H1 (cell line): Measurements from ENCODE around the gene GEN1. TPM values are rescaled to one million over a fixed set of nuclear protein-coding genes. Genes with fewer than 3 reads are reported as not detected.
A peak's percentile ranks its signal among the peaks of the same experiment; 100 is the strongest.

ENCODE experiments used
- CTCF ChIA-PET: fragments of 300-600 bp; sonication (Branson Sonifier 250); formaldehyde crosslinking; loops from one replicate; lab custom pipeline; 2021; ENCODE audit not compliant: partially characterized antibody; lab: Charles Lee
- POLR2A ChIA-PET: fragments of 300-600 bp; sonication (Branson Sonifier 250); formaldehyde crosslinking; loops from one replicate; lab custom pipeline; 2021; ENCODE audit warnings: inconsistent platforms; ENCODE audit not compliant: partially characterized antibody; lab: Charles Lee
- DNase-seq, 2 experiments: peaks; one replicate each; pipeline versions ENCODE4 v3.0.0 to v3.0.0-alpha.2; 2010 to 2022; ENCODE audit warnings: low spot score in 2 of 2, low read depth in 1 of 2, mixed read lengths in 1 of 2
- FAIRE-seq: peaks from 2 replicates; lab custom pipeline; 2011; peaks lifted over from hg19 to GRCh38; lab: Jason Lieb, UNC
- H2AFZ ChIP-seq: 2 replicates; pipeline ENCODE4 v1.8.1; 2012; ENCODE audit warnings: low read length, inconsistent platforms
- H2AK5ac ChIP-seq: 2 replicates; pipeline ENCODE4 v1.6.1; 2013; ENCODE audit warnings: low read depth, low read length
- H2BK120ac ChIP-seq: replicated peaks from 2 replicates; pipeline ENCODE3; 2013; ENCODE audit warnings: low read depth, low read length, inconsistent platforms
- H2BK12ac ChIP-seq: 2 replicates; pipeline ENCODE4 v1.6.1; 2013; ENCODE audit warnings: low read depth, low read length
- H2BK15ac ChIP-seq: 2 replicates; pipeline ENCODE4 v1.6.1; 2013; ENCODE audit warnings: low read length
- H2BK20ac ChIP-seq: 2 replicates; pipeline ENCODE4 v1.6.1; 2013; ENCODE audit warnings: low read length
- H2BK5ac ChIP-seq: 2 replicates; pipeline ENCODE4 v1.6.1; 2013; ENCODE audit warnings: low read depth, low read length
- H3K14ac ChIP-seq: 2 replicates; pipeline ENCODE4 v1.6.1; 2013; ENCODE audit warnings: inconsistent platforms; ENCODE audit not compliant: insufficient read length
- H3K18ac ChIP-seq: 2 replicates; pipeline ENCODE4 v1.6.1; 2013; ENCODE audit warnings: low read length; ENCODE audit errors: extremely low read depth
- H3K23ac ChIP-seq: 2 replicates; pipeline ENCODE4 v1.6.1; 2013; ENCODE audit warnings: inconsistent platforms; ENCODE audit not compliant: insufficient read length
- H3K23me2 ChIP-seq: 2 replicates; pipeline ENCODE4 v1.6.1; 2013; ENCODE audit warnings: low read depth, low read length
- H3K27ac ChIP-seq: 2 replicates; pipeline ENCODE4 v1.6.1; 2011; ENCODE audit warnings: low read depth, low read length, inconsistent platforms
- H3K27me3 ChIP-seq, 4 experiments: replicated peaks in 1 of 4; 1 replicate in 1 of 4; 2 replicates in 3 of 4; pipeline versions ENCODE4 v1.6.1 to v1.8.1; 2011 to 2013; ENCODE audit warnings: low read length in 3 of 4, mild to moderate bottlenecking in 3 of 4, inconsistent platforms in 2 of 4, mixed read lengths in 2 of 4, moderate library complexity in 1 of 4; ENCODE audit not compliant: control insufficient read depth in 3 of 4, insufficient read depth in 3 of 4; ENCODE audit errors: extremely low read depth in 1 of 4
- H3K36me3 ChIP-seq, 4 experiments: 2 replicates each; pipeline versions ENCODE4 v1.6.1 to v1.8.1; 2011 to 2013; ENCODE audit warnings: mild to moderate bottlenecking in 4 of 4, low read length in 3 of 4, moderate library complexity in 2 of 4, control low read depth in 1 of 4, inconsistent platforms in 1 of 4; ENCODE audit not compliant: insufficient read depth in 4 of 4, control insufficient read depth in 2 of 4
- H3K4ac ChIP-seq: replicated peaks from 2 replicates; pipeline ENCODE3; 2013; ENCODE audit warnings: low read length, low read depth, mixed read lengths, inconsistent platforms; ENCODE audit not compliant: insufficient read length
- H3K4me1 ChIP-seq, 4 experiments: replicated peaks in 1 of 4; 1 replicate in 1 of 4; 2 replicates in 3 of 4; pipeline versions ENCODE4 v1.6.1 to v1.8.1; 2011 to 2013; ENCODE audit warnings: low read length in 3 of 4, inconsistent platforms in 2 of 4, mixed read lengths in 1 of 4; ENCODE audit not compliant: insufficient read depth in 4 of 4, control insufficient read depth in 3 of 4
- H3K4me2 ChIP-seq, 2 experiments: 2 replicates each; pipeline versions ENCODE4 v1.6.1 to v1.8.1; 2011 to 2013; ENCODE audit warnings: low read depth in 2 of 2, low read length in 2 of 2, control low read depth in 1 of 2, inconsistent platforms in 1 of 2, mild to moderate bottlenecking in 1 of 2; ENCODE audit not compliant: insufficient read depth in 1 of 2
- H3K4me3 ChIP-seq, 4 experiments: fragments of 200-600, 300-600 bp in 1 of 4; sonication (generic), shearing (Covaris generic), sonication (Bioruptor Twin) in 1 of 4; 2 replicates each; pipeline versions ENCODE4 v1.5.1 to v1.8.1; 2011 to 2016; ENCODE audit warnings: low read length in 4 of 4, low read depth in 3 of 4, control low read depth in 2 of 4, inconsistent platforms in 2 of 4, mild to moderate bottlenecking in 2 of 4, mixed read lengths in 1 of 4, moderate library complexity in 1 of 4; ENCODE audit not compliant: insufficient read depth in 2 of 4; ENCODE audit errors: extremely low read depth in 1 of 4
- H3K56ac ChIP-seq: replicated peaks from 2 replicates; pipeline ENCODE3; 2013; ENCODE audit warnings: low read depth, mild to moderate bottlenecking, mixed read lengths, low read length, inconsistent platforms; ENCODE audit not compliant: insufficient read length
- H3K79me1 ChIP-seq: 2 replicates; pipeline ENCODE4 v1.6.1; 2013; ENCODE audit warnings: low read depth, low read length, control low read depth
- H3K79me2 ChIP-seq, 2 experiments: 2 replicates each; pipeline versions ENCODE4 v1.6.1 to v1.8.1; 2012 to 2013; ENCODE audit warnings: low read length in 2 of 2, mild to moderate bottlenecking in 2 of 2, inconsistent platforms in 1 of 2; ENCODE audit not compliant: insufficient read depth in 2 of 2, control insufficient read depth in 1 of 2
- H3K9ac ChIP-seq, 4 experiments: replicated peaks in 1 of 4; 1 replicate in 1 of 4; 2 replicates in 3 of 4; pipeline versions ENCODE4 v1.6.1 to v1.8.1; 2011 to 2013; ENCODE audit warnings: low read depth in 3 of 4, low read length in 3 of 4, control low read depth in 2 of 4, mild to moderate bottlenecking in 2 of 4, moderate library complexity in 2 of 4, inconsistent platforms in 1 of 4; ENCODE audit errors: extremely low read depth in 1 of 4
- H3K9me3 ChIP-seq, 2 experiments: 2 replicates each; pipeline versions ENCODE4 v1.6.1 to v1.8.1; 2012 to 2013; ENCODE audit warnings: mild to moderate bottlenecking in 2 of 2, moderate library complexity in 2 of 2, control low read depth in 1 of 2, inconsistent platforms in 1 of 2, low read depth in 1 of 2, low read length in 1 of 2, mixed read lengths in 1 of 2; ENCODE audit not compliant: insufficient read depth in 2 of 2
- H4K20me1 ChIP-seq, 2 experiments: replicated peaks in 1 of 2; 2 replicates each; pipeline versions ENCODE3 to v1.8.1; 2011 to 2013; ENCODE audit warnings: inconsistent platforms in 2 of 2, low read length in 2 of 2, mild to moderate bottlenecking in 1 of 2; ENCODE audit not compliant: insufficient read depth in 2 of 2, control insufficient read depth in 1 of 2
- H4K5ac ChIP-seq: 2 replicates; pipeline ENCODE4 v1.6.1; 2013; ENCODE audit warnings: low read length, low read depth, mixed read lengths, inconsistent platforms; ENCODE audit not compliant: insufficient read length
- H4K8ac ChIP-seq: 2 replicates; pipeline ENCODE4 v1.8.0; 2013; ENCODE audit warnings: mild to moderate bottlenecking, moderate library complexity, low read length, inconsistent platforms; ENCODE audit not compliant: insufficient read depth; ENCODE audit errors: extremely low read depth
- H4K91ac ChIP-seq: replicated peaks from 2 replicates; pipeline ENCODE3; 2013; ENCODE audit warnings: low read length, mixed read lengths, inconsistent platforms; ENCODE audit not compliant: insufficient read length
- JUN ChIP-seq: IDR thresholded peaks from 2 replicates; pipeline ENCODE4 v1.6.1; 2011; ENCODE audit warnings: low read depth, mild to moderate bottlenecking, improper control_type of control experiment, low read length
- KDM1A ChIP-seq: fragments of 200-600, 300-600 bp; sonication (generic); IDR thresholded peaks from 2 replicates; pipeline ENCODE4 v1.7.1; 2016; ENCODE audit warnings: mild to moderate bottlenecking, low read length, borderline replicate concordance
- MAX ChIP-seq: IDR thresholded peaks from 2 replicates; pipeline ENCODE4 v1.6.1; 2012; ENCODE audit warnings: inconsistent platforms
- NRF1 ChIP-seq: IDR thresholded peaks from 2 replicates; pipeline ENCODE4 v1.6.1; 2011; ENCODE audit warnings: mild to moderate bottlenecking, low read depth, low read length, improper control_type of control experiment
- POLR2A ChIP-seq, 2 experiments: IDR thresholded peaks; 1 replicate in 1 of 2; 2 replicates in 1 of 2; pipeline ENCODE4 v1.6.1; 2011; ENCODE audit warnings: low read depth in 2 of 2, low read length in 2 of 2, mild to moderate bottlenecking in 2 of 2; ENCODE audit errors: control extremely low read depth in 1 of 2
- SP4 ChIP-seq: IDR thresholded peaks from 2 replicates; pipeline ENCODE4 v1.6.1; 2012; ENCODE audit warnings: low read length, inconsistent platforms
- SRF ChIP-seq: IDR thresholded peaks from 2 replicates; pipeline ENCODE4 v1.6.1; 2011; ENCODE audit warnings: mild to moderate bottlenecking, low read depth, low read length, moderate library complexity
- TAF1 ChIP-seq: IDR thresholded peaks from 2 replicates; pipeline ENCODE4 v1.6.1; 2011; ENCODE audit warnings: mild to moderate bottlenecking, low read depth, low read length
- TAF7 ChIP-seq: optimal IDR thresholded peaks from 2 replicates; pipeline ENCODE3; 2011; ENCODE audit warnings: low read depth, mild to moderate bottlenecking, inconsistent platforms, low read length, moderate library complexity, borderline replicate concordance
- USF2 ChIP-seq: IDR thresholded peaks from 2 replicates; pipeline ENCODE4 v1.6.1; 2011; ENCODE audit warnings: low read length, improper control_type of control experiment
- WGBS, 2 experiments: shearing (Covaris generic) in 1 of 2; methylation state at CpG; one replicate each; pipeline versions ENCODE4 v1.1.6 to v1.1.7; 2013 to 2015; ENCODE audit warnings: low lambda C conversion rate in 2 of 2, mixed read lengths in 2 of 2, inconsistent platforms in 1 of 2, low coverage in 1 of 2, missing lambda C conversion rate in 1 of 2; ENCODE audit not compliant: insufficient replicate concordance in 2 of 2, insufficient coverage in 1 of 2, insufficient read length in 1 of 2; ENCODE audit errors: extremely low coverage in 1 of 2, missing lambda C conversion rate in 1 of 2; 5-methylcytosine and 5-hydroxymethylcytosine counted together
- polyA plus RNA-seq, 7 experiments: library from polyadenylated mRNA; depleted of rRNA in 3 of 7; stranded (reverse) in 5 of 7; unstranded in 2 of 7; fragments of >200 nt in 5 of 7; fragments of 200-250 nt in 2 of 7; gene quantifications; 1 replicate in 5 of 7; 2 replicates in 1 of 7; 4 replicates in 1 of 7; pipeline versions ENCODE4 v1.2.1 to v1.2.3, GENCODE V29; 2011 to 2013; ENCODE audit warnings: missing spikeins in 2 of 7, mixed read lengths in 2 of 7
- total RNA-seq: library from RNA; stranded (reverse); fragmentation: NEBNext Ultra II Directional; extraction: Animal tissue kit (Norgen Biotek cat#: 25700); gene quantifications from 2 replicates; pipeline ENCODE4 v1.2.1, GENCODE V29; 2021

GEN1 gene
- total and polyA plus RNA-seq, 2 of the 8 experiments (the other 6 are each of a cell fraction or from before 2014, with no cell fraction given): 6.9 to 19.2 TPM

DNA sequence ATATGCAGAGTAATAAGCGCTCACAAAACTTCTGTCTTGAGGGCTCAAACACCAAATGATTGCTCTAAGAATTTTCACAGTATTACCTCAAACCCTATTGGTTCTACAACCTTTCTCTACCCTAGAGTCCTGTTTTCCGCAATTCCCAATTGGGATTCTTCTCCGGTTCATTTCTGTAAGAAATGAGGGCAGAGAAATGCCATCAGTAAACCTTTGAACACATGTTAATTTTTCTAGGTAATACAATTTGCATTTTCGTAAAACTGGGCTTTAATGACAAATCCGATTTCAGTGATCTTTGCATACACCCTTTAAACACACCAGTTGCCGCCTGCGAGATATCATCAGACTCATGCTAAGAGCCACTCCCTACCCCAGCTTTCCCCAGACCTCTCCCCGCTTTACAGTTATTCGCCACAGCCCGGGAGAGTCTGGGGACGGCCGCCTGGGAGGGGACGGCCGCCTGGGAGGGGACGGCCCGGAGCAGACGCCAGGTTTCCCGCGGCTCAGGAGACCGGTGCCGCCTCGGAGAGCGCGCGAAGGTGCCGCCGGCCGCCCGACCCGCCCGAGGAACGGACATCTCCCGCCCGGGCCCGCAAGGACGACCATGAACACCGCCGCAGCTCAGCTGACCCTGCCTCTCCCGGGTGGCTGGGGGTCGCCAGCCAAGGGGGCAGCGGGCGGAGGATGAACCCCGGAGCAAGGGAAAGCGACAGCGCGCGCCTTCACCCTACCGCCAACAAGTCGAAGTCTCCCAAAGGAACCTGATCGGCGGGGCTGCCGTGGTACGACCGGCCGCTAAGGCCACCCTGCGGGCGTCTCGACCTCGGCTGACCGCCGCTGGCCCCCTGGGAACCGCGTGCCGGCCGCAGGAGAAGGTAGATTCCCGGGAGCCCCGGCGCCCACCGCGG, 791 bp upstream of the GEN1 start:
- Histone ChIP-seq H2BK5ac (peak overlapping the region; percentile 54), H3K23me2 (peaks cover 3% of the 10 kb centered on the region; the same call in 1 of the 2 replicates), H4K91ac (no peak overlapping the region), H3K27me3 (no peaks in the 10 kb centered on the region), H2BK20ac (no peak overlapping the region), H3K36me3 (no peaks in the 10 kb centered on the region), H3K79me1 (0 out of 2 replicates have a peak, but pooled peaks cover 2% of the 10 kb centered on the region), H2BK120ac (no peak overlapping the region), H4K20me1 (peaks cover 0 to 2% of the 10 kb centered on the region in 2 experiments), H2AFZ (no peak overlapping the region), H2BK15ac (no peak overlapping the region), H2BK12ac (no peak overlapping the region), H3K9ac (peak overlapping the region; percentile 70 to 80 (median 76)), H4K5ac (peak overlapping the region; percentile 62), H3K4me3 (peak overlapping the region; percentile 86 to 99 (median 93)), H3K9me3 (no peaks in the 10 kb centered on the region), H2AK5ac (no peak overlapping the region), H3K23ac (no peak overlapping the region), H3K79me2 (peaks cover 6 to 85% of the 10 kb centered on the region in 2 experiments; a peak in 3 of 4 replicates), H3K27ac (peak overlapping the region; percentile 74; the same call in 1 of the 2 replicates), H3K4ac (no peak overlapping the region), H3K14ac (no peak overlapping the region), H3K56ac (peak overlapping the region; percentile 10), H3K18ac (peak overlapping the region; percentile 74), H3K4me2 (peak overlapping the region; percentile 62 to 82), H3K4me1 (peaks cover 0 to 13% (median 5%) of the 10 kb centered on the region in 4 experiments; a peak in 3 of 7 replicates), H4K8ac (peak overlapping the region; percentile 45; the same call in 1 of the 2 replicates)
- no peak for FAIRE-seq
- DNase-seq: no peak
- WGBS, 2 experiments: 2% methylated on average over 37 of the region's 70 CpGs; no CpG with 5 or more reads in 1 of the 2 experiments
- ChIA-PET POLR2A (interaction anchor here (0.7 to 1.9 kb wide), 7 partner anchors 27 to 1455 kb away, joined by 3 to 6 read pairs (median 4); no protein-coding TSS in a partner anchor), CTCF (interaction anchor here (0.6 to 1.6 kb wide), 3 partner anchors 33 to 389 kb away, joined by 3 to 5 read pairs (median 4); no protein-coding TSS in a partner anchor)
- TF ChIP-seq TAF1 (peak; percentile 65), MAX (peak; percentile 73; the same call in 1 of the 2 replicates), SRF (no peak), TAF7 (peak; percentile 10), USF2 (no peak), SP4 (no peak), KDM1A (no peak), NRF1 (no peak), POLR2A (IDR thresholded peaks at IDR 0.05; ENCODE audit: control extremely low read depth in 1 of 2, low read depth in 2 of 2, low read length in 2 of 2) (0 out of 3 replicates have a peak, but pooled peaks of 1 of the 2 experiments have one; percentile 26), JUN (no peak)
